Adipocyte (in vitro differentiated cells): Measurements from ENCODE around the gene GLIS2.

Source experiments
- DNase-seq: peaks from one replicate; pipeline ENCODE4 v3.0.0-alpha.2; 2015; ENCODE audit warnings: low read depth
- H3K27me3 ChIP-seq: replicated peaks from 2 replicates; pipeline ENCODE4 v1.7.0; 2013; ENCODE audit warnings: mild to moderate bottlenecking, low read length, moderate library complexity; ENCODE audit not compliant: control insufficient read depth, insufficient read depth
- H3K36me3 ChIP-seq: 2 replicates; pipeline ENCODE4 v1.7.0; 2013; ENCODE audit warnings: low read length, mild to moderate bottlenecking, moderate library complexity; ENCODE audit not compliant: control insufficient read depth, insufficient read depth, severe bottlenecking
- H3K4me1 ChIP-seq: 2 replicates; pipeline ENCODE4 v1.7.0; 2013; ENCODE audit warnings: mild to moderate bottlenecking, low read length, moderate library complexity; ENCODE audit not compliant: control insufficient read depth, insufficient read depth
- H3K4me3 ChIP-seq: 2 replicates; pipeline ENCODE4 v1.7.0; 2013; ENCODE audit warnings: mild to moderate bottlenecking, low read length, moderate library complexity
- H3K9ac ChIP-seq: 2 replicates; pipeline ENCODE4 v1.7.0; 2013; ENCODE audit warnings: mild to moderate bottlenecking, low read length, moderate library complexity
- H3K9me3 ChIP-seq: 2 replicates; pipeline ENCODE4 v1.7.0; 2013; ENCODE audit warnings: mild to moderate bottlenecking, low read length, moderate library complexity; ENCODE audit not compliant: control insufficient read depth

The GLIS2 gene

GRCh38 chr16:4361033-4361943, 45.4 kb downstream of the GLIS2 start:
- DNase-seq: no peak
- Histone ChIP-seq H3K27me3 (no peaks in the 10 kb centered on the region), H3K9ac (no peak overlapping the region), H3K36me3 (no peaks in the 10 kb centered on the region), H3K4me3 (no peak overlapping the region), H3K4me1 (no peaks in the 10 kb centered on the region), H3K9me3 (no peaks in the 10 kb centered on the region)

- DNase-seq: no peak
- H3K9me3 ChIP-seq: no peaks in the 10 kb centered on the region
- no peak overlapping the region for H3K4me3 ChIP-seq
- H3K9ac ChIP-seq: no peak overlapping the region
- H3K36me3 ChIP-seq: no peaks in the 10 kb centered on the region
- no peaks in the 10 kb centered on the region for H3K4me1 ChIP-seq
- H3K27me3 ChIP-seq: no peaks in the 10 kb centered on the region
Observed at GRCh38 chr16:4361944-4362311, 46.1 kb downstream of the GLIS2 start.

- Histone ChIP-seq H3K4me3 (no peak overlapping the region), H3K9ac (no peak overlapping the region), H3K36me3 (no peaks in the 10 kb centered on the region), H3K27me3 (no peaks in the 10 kb centered on the region), H3K9me3 (no peaks in the 10 kb centered on the region), H3K4me1 (no peaks in the 10 kb centered on the region)
- DNase-seq: no peak
Observed at GRCh38 chr16:4362476-4363135, 46.7 kb downstream of the GLIS2 start.

- Histone ChIP-seq H3K27me3 (no peaks in the 10 kb centered on the region), H3K9ac (no peak overlapping the region), H3K4me3 (no peak overlapping the region)
Observed at GRCh38 chr16:4364196-4365013, 48.5 kb downstream of the GLIS2 start.

GRCh38 chr16:4365014-4365406, 49.1 kb downstream of the GLIS2 start:
- peaks cover 11% of the 10 kb centered on the region for H3K4me1 ChIP-seq
- H3K4me3 ChIP-seq: no peak overlapping the region
- DNase-seq: no peak

More at GRCh38 chr16:4364196-4365013, 48.5 kb downstream of the GLIS2 start:
- no peak for DNase-seq
- H3K9me3 ChIP-seq: no peaks in the 10 kb centered on the region
- H3K4me1 ChIP-seq: peaks cover 8% of the 10 kb centered on the region
- H3K36me3 ChIP-seq: no peaks in the 10 kb centered on the region

GRCh38 chr16:4365615-4366014, 49.7 kb downstream of the GLIS2 start:
- no peak overlapping the region for H3K4me3 ChIP-seq
- peaks cover 17% of the 10 kb centered on the region for H3K4me1 ChIP-seq
- DNase-seq: no peak
- H3K27me3 ChIP-seq: no peaks in the 10 kb centered on the region
- H3K36me3 ChIP-seq: no peaks in the 10 kb centered on the region
- H3K9me3 ChIP-seq: no peaks in the 10 kb centered on the region
- no peak overlapping the region for H3K9ac ChIP-seq

More at GRCh38 chr16:4365014-4365406, 49.1 kb downstream of the GLIS2 start:
- H3K9ac ChIP-seq: no peak overlapping the region
- H3K36me3 ChIP-seq: no peaks in the 10 kb centered on the region
- H3K27me3 ChIP-seq: no peaks in the 10 kb centered on the region
- H3K9me3 ChIP-seq: no peaks in the 10 kb centered on the region

- H3K36me3 ChIP-seq: no peaks in the 10 kb centered on the region
- no peak overlapping the region for H3K9ac ChIP-seq
- no peak overlapping the region for H3K4me3 ChIP-seq
- no peak for DNase-seq
- no peaks in the 10 kb centered on the region for H3K27me3 ChIP-seq
- H3K9me3 ChIP-seq: no peaks in the 10 kb centered on the region
- peaks cover 21% of the 10 kb centered on the region for H3K4me1 ChIP-seq
Observed at GRCh38 chr16:4366016-4366415, 50.1 kb downstream of the GLIS2 start.

GRCh38 chr16:4367393-4367856, 51.6 kb downstream of the GLIS2 start:
- H3K9ac ChIP-seq: no peak overlapping the region
- H3K36me3 ChIP-seq: no peaks in the 10 kb centered on the region
- H3K27me3 ChIP-seq: no peaks in the 10 kb centered on the region
- H3K4me1 ChIP-seq: peaks cover 26% of the 10 kb centered on the region
- H3K9me3 ChIP-seq: no peaks in the 10 kb centered on the region
- DNase-seq: no peak
- H3K4me3 ChIP-seq: no peak overlapping the region

GRCh38 chr16:4369007-4369733, 53.3 kb downstream of the GLIS2 start:
- no peaks in the 10 kb centered on the region for H3K27me3 ChIP-seq

GRCh38 chr16:4370151-4370550, 54.3 kb downstream of the GLIS2 start:
- Histone ChIP-seq H3K9me3 (no peaks in the 10 kb centered on the region), H3K4me3 (peak overlapping the region; percentile 49), H3K4me1 (peaks cover 45% of the 10 kb centered on the region), H3K36me3 (no peaks in the 10 kb centered on the region), H3K27me3 (no peaks in the 10 kb centered on the region), H3K9ac (peak overlapping the region; percentile 66)
- DNase-seq: no peak

More at GRCh38 chr16:4369007-4369733, 53.3 kb downstream of the GLIS2 start:
- H3K9me3 ChIP-seq: no peaks in the 10 kb centered on the region
- H3K4me1 ChIP-seq: peaks cover 35% of the 10 kb centered on the region
- DNase-seq: peak; percentile 60
- H3K36me3 ChIP-seq: no peaks in the 10 kb centered on the region
- no peak overlapping the region for H3K9ac ChIP-seq
- H3K4me3 ChIP-seq: no peak overlapping the region
